Measurements from ENCODE around the gene INPP4B.

Gene INPP4B

DNA sequence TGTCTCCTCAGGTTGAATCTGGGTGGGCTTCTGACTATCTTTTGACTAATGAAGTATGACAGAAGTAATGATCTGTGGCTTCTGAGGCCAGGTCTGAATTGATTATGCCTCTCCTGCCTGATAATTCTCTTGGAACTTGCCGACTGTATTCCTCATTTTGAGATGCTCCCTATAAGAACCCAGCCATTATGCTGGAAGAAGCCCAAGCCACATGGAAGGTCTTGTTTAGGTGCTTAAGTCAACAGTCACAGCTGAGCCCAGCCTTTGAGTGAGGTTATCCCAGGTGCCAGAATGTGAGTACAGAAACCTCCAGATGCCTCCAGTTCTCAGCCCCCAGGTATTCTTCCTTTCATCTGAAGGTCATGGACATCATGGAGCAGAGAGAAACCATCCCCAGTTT lies 753.2 kb downstream of the INPP4B start:
- Histone ChIP-seq H3K4me1 (ENCODE audit: insufficient read depth, low read length) (no peaks in the 10 kb centered on the region), H3K27me3 (ENCODE audit: insufficient read depth, low read length, poor library complexity) (no peaks in the 10 kb centered on the region), H4K20me1 (ENCODE audit: insufficient read depth, low read length) (no peaks in the 10 kb centered on the region), H3K4me3 (ENCODE audit: low read depth in 1 of 2, low read length in 2 of 2) (no peak overlapping the region), H3K27ac (ENCODE audit: low read length) (no peak overlapping the region), H3K36me3 (ENCODE audit: insufficient read depth, low read length) (peaks cover 25% of the 10 kb centered on the region), H3K9ac (ENCODE audit: low read depth, low read length) (no peak overlapping the region), H3K79me2 (ENCODE audit: insufficient read depth, low read length) (no peaks in the 10 kb centered on the region), H3K4me2 (ENCODE audit: insufficient read depth, low read length) (no peak overlapping the region), H3K9me3 (ENCODE audit: insufficient read depth, low read length, severe bottlenecking) (no peaks in the 10 kb centered on the region), H2AFZ (ENCODE audit: low read depth, low read length) (no peak overlapping the region)
- DNase-seq (no peak), ATAC-seq (ENCODE audit: insufficient read depth, low read depth) (no peak)
- TF ChIP-seq, protein P1, sequence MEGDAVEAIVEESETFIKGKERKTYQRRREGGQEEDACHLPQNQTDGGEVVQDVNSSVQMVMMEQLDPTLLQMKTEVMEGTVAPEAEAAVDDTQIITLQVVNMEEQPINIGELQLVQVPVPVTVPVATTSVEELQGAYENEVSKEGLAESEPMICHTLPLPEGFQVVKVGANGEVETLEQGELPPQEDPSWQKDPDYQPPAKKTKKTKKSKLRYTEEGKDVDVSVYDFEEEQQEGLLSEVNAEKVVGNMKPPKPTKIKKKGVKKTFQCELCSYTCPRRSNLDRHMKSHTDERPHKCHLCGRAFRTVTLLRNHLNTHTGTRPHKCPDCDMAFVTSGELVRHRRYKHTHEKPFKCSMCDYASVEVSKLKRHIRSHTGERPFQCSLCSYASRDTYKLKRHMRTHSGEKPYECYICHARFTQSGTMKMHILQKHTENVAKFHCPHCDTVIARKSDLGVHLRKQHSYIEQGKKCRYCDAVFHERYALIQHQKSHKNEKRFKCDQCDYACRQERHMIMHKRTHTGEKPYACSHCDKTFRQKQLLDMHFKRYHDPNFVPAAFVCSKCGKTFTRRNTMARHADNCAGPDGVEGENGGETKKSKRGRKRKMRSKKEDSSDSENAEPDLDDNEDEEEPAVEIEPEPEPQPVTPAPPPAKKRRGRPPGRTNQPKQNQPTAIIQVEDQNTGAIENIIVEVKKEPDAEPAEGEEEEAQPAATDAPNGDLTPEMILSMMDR (IDR thresholded peaks at IDR 0.05; ENCODE audit: borderline replicate concordance, extremely low read depth, low read length, poor library complexity, severe bottlenecking), result no peak
- no peak for TF ChIP-seq EZH2 (IDR thresholded peaks at IDR 0.05; ENCODE audit: borderline replicate concordance, low read depth, low read length, severe bottlenecking)

DNA sequence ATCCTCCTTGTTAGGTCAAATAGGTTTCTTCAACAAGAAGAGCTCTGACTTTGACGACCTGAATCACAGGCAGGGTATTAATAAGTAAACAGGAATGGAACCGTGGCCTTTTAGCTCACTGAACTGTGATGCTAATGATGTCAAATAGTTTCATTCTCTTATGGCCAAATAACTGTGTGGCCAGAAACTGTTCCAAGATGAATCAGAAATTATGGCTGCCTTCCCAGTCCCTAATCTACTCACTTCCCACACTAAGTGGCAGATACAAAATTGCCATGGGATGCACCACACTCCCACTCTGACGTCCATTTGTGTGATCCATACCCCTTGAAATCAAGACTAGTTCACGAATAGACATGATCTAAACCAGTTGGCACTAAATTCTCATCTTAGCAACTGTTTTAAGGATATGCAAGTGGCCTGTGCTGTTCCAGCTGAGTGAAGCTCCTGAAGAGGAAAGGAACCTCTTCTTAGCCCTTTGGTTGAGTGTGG lies 754.4 kb downstream of the INPP4B start:
- no peak for DNase-seq
- no peak for TF ChIP-seq EZH2 (IDR thresholded peaks at IDR 0.05; ENCODE audit: borderline replicate concordance, low read depth, low read length, severe bottlenecking)
- TF ChIP-seq, protein P1 (IDR thresholded peaks at IDR 0.05; ENCODE audit: borderline replicate concordance, extremely low read depth, low read length, poor library complexity, severe bottlenecking), result no peak
- ATAC-seq (ENCODE audit: insufficient read depth, low read depth), result no peak

DNA sequence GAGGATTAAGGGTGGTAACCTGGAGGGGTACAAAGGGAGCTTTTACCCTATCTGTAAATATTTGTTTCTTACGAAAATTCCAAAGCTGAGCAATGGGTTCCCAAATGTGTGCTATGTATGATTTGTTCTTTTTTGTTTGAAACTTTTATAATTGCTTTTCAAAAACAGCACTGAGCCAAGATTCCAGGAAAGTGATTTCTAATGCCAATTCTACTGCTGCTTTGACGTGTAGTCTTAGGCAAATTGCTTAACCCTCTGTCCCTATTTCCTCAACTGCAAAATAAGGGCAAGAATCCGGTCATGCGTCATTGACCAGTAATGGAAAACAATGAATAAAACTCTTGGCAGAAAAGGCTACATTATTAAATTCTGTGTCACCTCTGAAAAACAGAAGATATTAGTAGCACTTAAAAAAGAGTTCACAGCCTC lies 755.0 kb downstream of the INPP4B start:
- no peak overlapping the region for H3K9ac ChIP-seq (ENCODE audit: low read depth, low read length)

More for the DNA sequence above, 754.4 kb downstream of the INPP4B start:
- H4K20me1 ChIP-seq (ENCODE audit: insufficient read depth, low read length), result no peaks in the 10 kb centered on the region
- H3K27ac ChIP-seq (ENCODE audit: low read length), result no peak overlapping the region
- no peak overlapping the region for H3K4me3 ChIP-seq (ENCODE audit: low read depth in 1 of 2, low read length in 2 of 2)
- no peak overlapping the region for H3K4me2 ChIP-seq (ENCODE audit: insufficient read depth, low read length)
- no peak overlapping the region for H2AFZ ChIP-seq (ENCODE audit: low read depth, low read length)
- H3K27me3 ChIP-seq (ENCODE audit: insufficient read depth, low read length, poor library complexity), result no peaks in the 10 kb centered on the region
- H3K36me3 ChIP-seq (ENCODE audit: insufficient read depth, low read length), result peaks cover 29% of the 10 kb centered on the region
- H3K9ac ChIP-seq (ENCODE audit: low read depth, low read length), result no peak overlapping the region
- no peaks in the 10 kb centered on the region for H3K9me3 ChIP-seq (ENCODE audit: insufficient read depth, low read length, severe bottlenecking)
- no peaks in the 10 kb centered on the region for H3K4me1 ChIP-seq (ENCODE audit: insufficient read depth, low read length)
- no peaks in the 10 kb centered on the region for H3K79me2 ChIP-seq (ENCODE audit: insufficient read depth, low read length)

More for the DNA sequence above, 755.0 kb downstream of the INPP4B start:
- Histone ChIP-seq H3K4me2 (ENCODE audit: insufficient read depth, low read length) (no peak overlapping the region), H3K4me1 (ENCODE audit: insufficient read depth, low read length) (no peaks in the 10 kb centered on the region), H4K20me1 (ENCODE audit: insufficient read depth, low read length) (no peaks in the 10 kb centered on the region), H3K36me3 (ENCODE audit: insufficient read depth, low read length) (peaks cover 31% of the 10 kb centered on the region), H3K9me3 (ENCODE audit: insufficient read depth, low read length, severe bottlenecking) (no peaks in the 10 kb centered on the region), H3K79me2 (ENCODE audit: insufficient read depth, low read length) (no peaks in the 10 kb centered on the region), H3K27ac (ENCODE audit: low read length) (no peak overlapping the region), H3K4me3 (ENCODE audit: low read depth in 1 of 2, low read length in 2 of 2) (no peak overlapping the region), H3K27me3 (ENCODE audit: insufficient read depth, low read length, poor library complexity) (no peaks in the 10 kb centered on the region), H2AFZ (ENCODE audit: low read depth, low read length) (no peak overlapping the region)
- TF ChIP-seq, protein P1 (IDR thresholded peaks at IDR 0.05; ENCODE audit: borderline replicate concordance, extremely low read depth, low read length, poor library complexity, severe bottlenecking), result no peak
- TF ChIP-seq EZH2 (IDR thresholded peaks at IDR 0.05; ENCODE audit: borderline replicate concordance, low read depth, low read length, severe bottlenecking), result no peak
- no peak for ATAC-seq (ENCODE audit: insufficient read depth, low read depth)
- DNase-seq, result no peak

Data from DND-41 (cell line).